ENCODE results near the gene PDF. TPM values are rescaled to one million over a fixed set of nuclear protein-coding genes. Genes with fewer than 3 reads are reported as not detected.

Gene PDF
- total and polyA plus RNA-seq, 2 of the 13 experiments (the other 11 are each of a cell fraction or from before 2014, with no cell fraction given) = 12.4 to 48.8 TPM

DNA sequence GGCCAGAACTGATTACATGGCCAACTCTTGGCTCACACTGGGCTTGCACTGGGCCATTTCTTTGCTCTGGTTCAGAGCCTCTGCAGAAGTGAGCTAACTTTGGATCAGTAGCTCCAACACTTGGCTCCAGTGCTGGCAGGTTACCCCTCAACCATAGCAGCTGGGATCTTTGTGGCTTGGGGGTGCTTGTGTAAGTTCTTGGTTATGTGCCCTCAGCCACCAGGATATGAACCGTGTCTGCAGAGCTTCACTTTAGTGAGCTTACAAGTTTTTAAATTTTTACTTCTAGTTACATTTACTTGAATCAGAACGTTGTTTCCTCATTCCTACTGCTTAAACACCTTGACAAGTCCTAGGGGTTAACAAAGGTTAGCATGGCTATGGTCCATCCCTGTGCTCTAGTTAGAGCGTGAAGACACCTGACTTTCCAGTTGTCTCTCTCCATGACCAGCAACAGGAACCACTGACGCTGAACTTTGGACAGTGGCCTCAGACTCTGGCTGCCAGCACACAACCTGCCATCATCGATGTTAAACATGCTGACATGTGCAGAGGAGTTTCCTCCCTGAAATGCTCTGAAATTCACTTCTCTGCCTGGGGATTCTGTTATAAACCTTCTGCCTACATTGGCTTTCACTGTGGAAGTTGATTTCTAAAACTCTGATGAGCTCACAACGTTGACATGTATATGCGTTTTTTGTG, 4.1 kb downstream of the PDF start (continued):
- TF ChIP-seq, protein P1, sequence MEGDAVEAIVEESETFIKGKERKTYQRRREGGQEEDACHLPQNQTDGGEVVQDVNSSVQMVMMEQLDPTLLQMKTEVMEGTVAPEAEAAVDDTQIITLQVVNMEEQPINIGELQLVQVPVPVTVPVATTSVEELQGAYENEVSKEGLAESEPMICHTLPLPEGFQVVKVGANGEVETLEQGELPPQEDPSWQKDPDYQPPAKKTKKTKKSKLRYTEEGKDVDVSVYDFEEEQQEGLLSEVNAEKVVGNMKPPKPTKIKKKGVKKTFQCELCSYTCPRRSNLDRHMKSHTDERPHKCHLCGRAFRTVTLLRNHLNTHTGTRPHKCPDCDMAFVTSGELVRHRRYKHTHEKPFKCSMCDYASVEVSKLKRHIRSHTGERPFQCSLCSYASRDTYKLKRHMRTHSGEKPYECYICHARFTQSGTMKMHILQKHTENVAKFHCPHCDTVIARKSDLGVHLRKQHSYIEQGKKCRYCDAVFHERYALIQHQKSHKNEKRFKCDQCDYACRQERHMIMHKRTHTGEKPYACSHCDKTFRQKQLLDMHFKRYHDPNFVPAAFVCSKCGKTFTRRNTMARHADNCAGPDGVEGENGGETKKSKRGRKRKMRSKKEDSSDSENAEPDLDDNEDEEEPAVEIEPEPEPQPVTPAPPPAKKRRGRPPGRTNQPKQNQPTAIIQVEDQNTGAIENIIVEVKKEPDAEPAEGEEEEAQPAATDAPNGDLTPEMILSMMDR (CRISPR knock-in tag; IDR thresholded peaks at IDR 0.05) = no peak
- TF ChIP-seq GTF2F1 (IDR thresholded peaks at IDR 0.05; ENCODE audit: low read length) (no peak), ZNF737 (CRISPR knock-in tag; IDR thresholded peaks at IDR 0.05; ENCODE audit: borderline replicate concordance) (no peak), ZBTB1 (CRISPR knock-in tag; IDR thresholded peaks at IDR 0.05; ENCODE audit: borderline replicate concordance) (no peak), PRDM10 (CRISPR knock-in tag; IDR thresholded peaks at IDR 0.05; ENCODE audit: low read depth) (peak; percentile 65; the same call in 1 of the 2 replicates), HNF4G (IDR thresholded peaks at IDR 0.05; ENCODE audit: borderline replicate concordance, low read depth, low read length) (peak; percentile 92), HNF4G (CRISPR knock-in tag; IDR thresholded peaks at IDR 0.05; ENCODE audit: borderline replicate concordance, low read depth) (peak; percentile 92; the same call in 1 of the 2 replicates), LCORL (IDR thresholded peaks at IDR 0.05) (no peak), LCORL (CRISPR knock-in tag; IDR thresholded peaks at IDR 0.05) (peak; percentile 69; the same call in 1 of the 2 replicates), SRSF4 (IDR thresholded peaks at IDR 0.05; ENCODE audit: low read depth, low read length, poor library complexity, severe bottlenecking) (no peak), KDM5B (CRISPR knock-in tag; IDR thresholded peaks at IDR 0.05; ENCODE audit: borderline replicate concordance) (no peak), DR1 (CRISPR knock-in tag; IDR thresholded peaks at IDR 0.05) (no peak), POLR2AphosphoS2 (IDR thresholded peaks at IDR 0.05; ENCODE audit: low read depth, low read length) (no peak), MYC (CRISPR knock-in tag; IDR thresholded peaks at IDR 0.05; ENCODE audit: borderline replicate concordance) (peak; percentile 84; the same call in 1 of the 2 replicates), ZNF180 (CRISPR knock-in tag; IDR thresholded peaks at IDR 0.05; ENCODE audit: borderline replicate concordance, low read depth) (no peak), ZNF10 (CRISPR knock-in tag; IDR thresholded peaks at IDR 0.05; ENCODE audit: borderline replicate concordance, low read depth) (no peak), SP140L (CRISPR knock-in tag; IDR thresholded peaks at IDR 0.05; ENCODE audit: borderline replicate concordance) (no peak), SMARCE1 (IDR thresholded peaks at IDR 0.05; ENCODE audit: borderline replicate concordance) (no peak), ZNF850 (CRISPR knock-in tag; conservative IDR thresholded peaks at IDR 0.05) (no peak), ZNF879 (CRISPR knock-in tag; IDR thresholded peaks at IDR 0.05) (0 out of 2 replicates have a peak, but pooled peaks have one; percentile 58)
- TF ChIP-seq, protein P2, sequence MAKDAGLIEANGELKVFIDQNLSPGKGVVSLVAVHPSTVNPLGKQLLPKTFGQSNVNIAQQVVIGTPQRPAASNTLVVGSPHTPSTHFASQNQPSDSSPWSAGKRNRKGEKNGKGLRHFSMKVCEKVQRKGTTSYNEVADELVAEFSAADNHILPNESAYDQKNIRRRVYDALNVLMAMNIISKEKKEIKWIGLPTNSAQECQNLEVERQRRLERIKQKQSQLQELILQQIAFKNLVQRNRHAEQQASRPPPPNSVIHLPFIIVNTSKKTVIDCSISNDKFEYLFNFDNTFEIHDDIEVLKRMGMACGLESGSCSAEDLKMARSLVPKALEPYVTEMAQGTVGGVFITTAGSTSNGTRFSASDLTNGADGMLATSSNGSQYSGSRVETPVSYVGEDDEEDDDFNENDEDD (CRISPR knock-in tag; IDR thresholded peaks at IDR 0.05; ENCODE audit: borderline replicate concordance) = peak; percentile 76; the same call in 1 of the 2 replicates
- TF ChIP-seq, protein P3, sequence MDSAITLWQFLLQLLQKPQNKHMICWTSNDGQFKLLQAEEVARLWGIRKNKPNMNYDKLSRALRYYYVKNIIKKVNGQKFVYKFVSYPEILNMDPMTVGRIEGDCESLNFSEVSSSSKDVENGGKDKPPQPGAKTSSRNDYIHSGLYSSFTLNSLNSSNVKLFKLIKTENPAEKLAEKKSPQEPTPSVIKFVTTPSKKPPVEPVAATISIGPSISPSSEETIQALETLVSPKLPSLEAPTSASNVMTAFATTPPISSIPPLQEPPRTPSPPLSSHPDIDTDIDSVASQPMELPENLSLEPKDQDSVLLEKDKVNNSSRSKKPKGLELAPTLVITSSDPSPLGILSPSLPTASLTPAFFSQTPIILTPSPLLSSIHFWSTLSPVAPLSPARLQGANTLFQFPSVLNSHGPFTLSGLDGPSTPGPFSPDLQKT (CRISPR knock-in tag; IDR thresholded peaks at IDR 0.05; ENCODE audit: borderline replicate concordance) = no peak
